Activated CD4-positive, alpha-beta memory T cell treated with anti-CD3 and anti-CD28 coated beads, Interleukin-2, amount 10 ng/mL, durations not matched to agents 7 days and 5 days (primary cell): ENCODE data around the gene NEK4. TPM values are rescaled to one million over a fixed set of nuclear protein-coding genes. Genes with fewer than 3 reads are reported as not detected.

ENCODE experiments used
- CTCF ChIA-PET: fragments of 350-600 bp; sonication (Branson Sonifier 250); formaldehyde crosslinking; loops from one replicate; lab custom pipeline; 2021; ENCODE audit warnings: antibody characterized with exemption, inconsistent platforms; lab: Charles Lee
- POLR2A ChIA-PET: fragments of 350-600 bp; sonication (Branson Sonifier 250); formaldehyde crosslinking; loops from one replicate; lab custom pipeline; 2021; ENCODE audit warnings: antibody characterized with exemption; lab: Charles Lee
- DNase-seq: peaks from one replicate; pipeline ENCODE4 v3.0.0-alpha.2; 2020
- H3K27ac Mint-ChIP-seq: one replicate; pipeline ENCODE4 v1.8.0; 2021; ENCODE audit warnings: mild to moderate bottlenecking, mixed read lengths
- H3K27me3 Mint-ChIP-seq: one replicate; pipeline ENCODE4 v1.8.0; 2021; ENCODE audit warnings: mixed read lengths
- H3K36me3 Mint-ChIP-seq: one replicate; pipeline ENCODE4 v1.8.0; 2021; ENCODE audit warnings: low read depth, mixed read lengths
- H3K4me1 Mint-ChIP-seq: one replicate; pipeline ENCODE4 v1.8.0; 2021; ENCODE audit warnings: mixed read lengths
- H3K4me3 Mint-ChIP-seq: one replicate; pipeline ENCODE4 v1.8.0; 2021; ENCODE audit warnings: mild to moderate bottlenecking, mixed read lengths
- H3K9me3 Mint-ChIP-seq: one replicate; pipeline ENCODE4 v1.8.0; 2021; ENCODE audit warnings: mixed read lengths
- total RNA-seq, 2 experiments: library from RNA; stranded (reverse); gene quantifications; one replicate each; pipeline ENCODE4 v1.2.3, GENCODE V29; 2021

Gene NEK4
- total RNA-seq, 2 experiments from 2014 or later: 17.8 to 19.1 TPM

DNA sequence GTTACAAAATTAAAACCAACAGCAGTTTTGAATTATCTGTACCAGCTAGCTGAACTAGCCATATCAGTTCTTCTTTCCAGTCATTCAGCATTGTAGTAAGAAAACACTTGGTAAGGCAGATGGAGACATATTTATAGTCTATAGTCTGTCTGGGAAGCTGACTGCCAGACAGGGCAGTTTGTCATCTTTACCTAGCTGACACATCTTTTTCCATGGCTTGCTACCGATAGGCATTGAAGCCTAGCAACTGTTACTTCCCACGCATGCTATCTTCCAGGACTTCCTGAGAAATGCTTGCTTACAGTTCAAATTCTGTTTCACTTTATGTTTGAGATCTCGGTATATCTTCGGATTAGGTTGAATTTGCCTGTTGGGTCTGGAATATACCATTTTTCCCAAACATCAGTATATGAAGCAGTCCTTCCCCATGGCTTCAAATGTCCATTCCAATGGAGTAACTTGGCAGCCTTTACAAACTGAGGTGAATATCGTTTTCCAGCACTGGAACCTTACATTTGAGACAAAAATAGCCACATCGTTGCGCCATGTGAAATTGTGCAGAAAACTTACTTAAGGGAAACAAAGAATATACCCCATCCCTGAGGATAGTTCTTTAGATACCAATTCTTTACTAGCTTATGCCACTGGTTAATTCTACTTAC is 76.1 kb downstream of the NEK4 start:
- Mint-ChIP-seq H3K27me3 (no peaks in the 10 kb centered on the region), H3K27ac (no peak overlapping the region), H3K4me3 (no peak overlapping the region), H3K36me3 (peaks cover 73% of the 10 kb centered on the region), H3K9me3 (no peaks in the 10 kb centered on the region), H3K4me1 (peaks cover 26% of the 10 kb centered on the region)
- ChIA-PET POLR2A (interaction anchor here (1.7 to 3.8 kb wide), 2 partner anchors 8 to 11 kb away, joined by 5 to 24 read pairs; partner anchors contain the start of genes GLT8D1 and SPCS1), CTCF (interaction anchor here (0.6 to 1.0 kb wide), 2 partner anchors 21 to 415 kb away, joined by 3 read pairs; no protein-coding TSS in a partner anchor)
- no peak for DNase-seq

DNA sequence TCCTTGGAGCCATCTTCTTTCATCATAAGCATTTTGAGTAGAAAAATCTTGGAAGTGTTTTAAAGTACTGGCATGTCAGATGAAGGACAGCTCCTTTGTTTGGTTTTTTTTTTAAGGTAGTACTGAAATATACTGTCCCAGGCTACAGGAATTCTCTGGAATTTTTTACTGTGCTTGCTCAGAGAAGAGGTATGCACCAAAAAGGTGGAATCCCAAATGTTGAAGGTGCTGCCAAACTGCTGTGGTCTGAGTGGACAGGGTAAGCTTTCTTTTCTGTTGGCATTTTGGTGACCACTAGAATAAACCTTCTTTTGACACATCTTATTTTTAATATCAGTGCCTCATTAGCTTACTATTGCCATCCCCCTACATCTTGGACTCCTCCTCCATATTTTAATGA is 77.7 kb downstream of the NEK4 start:
- Mint-ChIP-seq H3K27ac (no peak overlapping the region), H3K27me3 (no peaks in the 10 kb centered on the region), H3K4me3 (no peak overlapping the region), H3K36me3 (peaks cover 85% of the 10 kb centered on the region), H3K9me3 (no peaks in the 10 kb centered on the region), H3K4me1 (peaks cover 39% of the 10 kb centered on the region)
- DNase-seq: no peak
- CTCF ChIA-PET: interaction anchor here (0.6 kb wide), 2 partner anchors 43 to 105 kb away, joined by 3 to 4 read pairs; no protein-coding TSS in a partner anchor
- POLR2A ChIA-PET: interaction anchor here (3.8 kb wide), 1 partner anchor 12 kb away, joined by 24 read pairs; the partner anchor contains the start of genes GLT8D1 and SPCS1

DNA sequence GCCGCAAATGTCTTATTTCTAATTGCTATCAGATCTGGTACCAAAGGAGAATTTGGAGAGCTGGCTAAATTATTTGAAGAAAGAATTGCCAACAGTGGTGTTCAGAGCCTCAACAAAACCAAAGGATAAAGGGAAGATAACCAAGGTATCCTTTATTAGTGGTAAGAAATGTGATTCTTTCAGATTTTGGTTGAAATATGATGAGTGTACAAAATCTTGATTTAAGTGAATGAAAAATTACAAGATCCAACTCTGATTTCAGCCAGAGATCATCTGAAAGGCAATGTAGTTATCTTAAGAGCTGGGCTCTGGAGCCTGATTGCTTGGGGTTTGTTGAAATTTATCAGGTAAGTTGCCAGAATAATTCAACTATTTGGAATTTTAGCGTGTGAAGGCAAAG is 80.2 kb downstream of the NEK4 start:
- peaks cover 54% of the 10 kb centered on the region for H3K4me1 Mint-ChIP-seq
- POLR2A ChIA-PET: interaction anchor here (1.1 to 6.3 kb wide), 4 partner anchors 13 to 39 kb away, joined by 3 to 78 read pairs (median 15); partner anchors contain the start of genes GLT8D1 and SPCS1
- H3K27me3 Mint-ChIP-seq: no peaks in the 10 kb centered on the region
- H3K9me3 Mint-ChIP-seq: no peaks in the 10 kb centered on the region
- CTCF ChIA-PET: no interaction called here
- DNase-seq: no peak
- H3K4me3 Mint-ChIP-seq: no peak overlapping the region
- peaks cover 87% of the 10 kb centered on the region for H3K36me3 Mint-ChIP-seq
- H3K27ac Mint-ChIP-seq: no peak overlapping the region

DNA sequence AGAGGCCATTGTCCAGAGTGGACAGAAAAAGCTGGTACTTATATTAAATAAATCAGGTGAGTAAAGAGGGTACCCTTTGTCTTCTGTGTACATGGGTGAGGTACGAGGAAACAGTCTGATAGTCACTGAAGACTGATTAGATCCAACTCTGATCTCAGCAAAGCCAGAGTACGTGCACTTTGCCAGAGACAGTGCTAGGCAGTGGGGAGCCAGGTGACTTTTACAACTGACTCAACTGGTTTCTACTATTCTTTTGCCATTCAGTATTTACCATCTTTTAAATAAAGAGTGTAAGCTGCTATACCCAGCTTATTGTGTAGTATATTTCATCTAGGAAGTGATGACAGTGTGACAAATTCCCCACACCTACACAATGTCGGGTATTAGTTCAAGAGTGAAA is 81.6 kb downstream of the NEK4 start:
- ChIA-PET CTCF (no interaction called here), POLR2A (interaction anchor here (0.7 to 6.3 kb wide), 5 partner anchors 8 to 156 kb away, joined by 3 to 78 read pairs (median 3); partner anchors contain the start of genes GLT8D1, NEK4 and SPCS1)
- Mint-ChIP-seq H3K4me1 (peaks cover 59% of the 10 kb centered on the region), H3K36me3 (peaks cover 80% of the 10 kb centered on the region), H3K27me3 (no peaks in the 10 kb centered on the region), H3K27ac (peak overlapping the region; percentile 1), H3K4me3 (no peak overlapping the region), H3K9me3 (no peaks in the 10 kb centered on the region)
- DNase-seq: no peak

DNA sequence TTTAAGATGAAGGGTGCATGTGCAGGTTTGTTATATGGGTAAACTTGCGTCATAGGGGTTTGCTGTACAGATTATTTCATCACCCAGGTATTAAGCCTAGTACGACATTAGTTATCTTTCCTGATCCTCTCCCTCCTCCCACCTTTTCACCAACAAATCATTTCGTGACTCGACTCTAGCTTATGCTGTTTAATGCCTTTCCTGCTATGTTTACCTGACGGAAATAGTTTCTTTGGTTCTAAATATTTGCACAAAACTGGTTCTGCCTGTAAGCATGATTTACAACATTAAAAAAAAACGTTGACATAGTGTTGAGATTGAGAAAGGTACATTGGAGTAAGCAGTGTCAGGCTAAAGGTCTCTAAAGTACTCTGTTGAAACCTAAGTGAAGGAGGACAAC is 82.5 kb downstream of the NEK4 start:
- DNase-seq: no peak
- H3K27ac Mint-ChIP-seq: peak overlapping the region; percentile 53
- H3K4me3 Mint-ChIP-seq: no peak overlapping the region
- no peaks in the 10 kb centered on the region for H3K27me3 Mint-ChIP-seq
- no peaks in the 10 kb centered on the region for H3K9me3 Mint-ChIP-seq
- peaks cover 72% of the 10 kb centered on the region for H3K36me3 Mint-ChIP-seq
- CTCF ChIA-PET: interaction anchor here (2.3 kb wide), 1 partner anchor 9 kb away, joined by 6 read pairs; no protein-coding TSS in a partner anchor
- H3K4me1 Mint-ChIP-seq: peaks cover 67% of the 10 kb centered on the region
- POLR2A ChIA-PET: interaction anchor here (0.7 to 6.3 kb wide), 4 partner anchors 9 to 157 kb away, joined by 3 to 78 read pairs (median 10); partner anchors contain the start of genes GLT8D1 and SPCS1

DNA sequence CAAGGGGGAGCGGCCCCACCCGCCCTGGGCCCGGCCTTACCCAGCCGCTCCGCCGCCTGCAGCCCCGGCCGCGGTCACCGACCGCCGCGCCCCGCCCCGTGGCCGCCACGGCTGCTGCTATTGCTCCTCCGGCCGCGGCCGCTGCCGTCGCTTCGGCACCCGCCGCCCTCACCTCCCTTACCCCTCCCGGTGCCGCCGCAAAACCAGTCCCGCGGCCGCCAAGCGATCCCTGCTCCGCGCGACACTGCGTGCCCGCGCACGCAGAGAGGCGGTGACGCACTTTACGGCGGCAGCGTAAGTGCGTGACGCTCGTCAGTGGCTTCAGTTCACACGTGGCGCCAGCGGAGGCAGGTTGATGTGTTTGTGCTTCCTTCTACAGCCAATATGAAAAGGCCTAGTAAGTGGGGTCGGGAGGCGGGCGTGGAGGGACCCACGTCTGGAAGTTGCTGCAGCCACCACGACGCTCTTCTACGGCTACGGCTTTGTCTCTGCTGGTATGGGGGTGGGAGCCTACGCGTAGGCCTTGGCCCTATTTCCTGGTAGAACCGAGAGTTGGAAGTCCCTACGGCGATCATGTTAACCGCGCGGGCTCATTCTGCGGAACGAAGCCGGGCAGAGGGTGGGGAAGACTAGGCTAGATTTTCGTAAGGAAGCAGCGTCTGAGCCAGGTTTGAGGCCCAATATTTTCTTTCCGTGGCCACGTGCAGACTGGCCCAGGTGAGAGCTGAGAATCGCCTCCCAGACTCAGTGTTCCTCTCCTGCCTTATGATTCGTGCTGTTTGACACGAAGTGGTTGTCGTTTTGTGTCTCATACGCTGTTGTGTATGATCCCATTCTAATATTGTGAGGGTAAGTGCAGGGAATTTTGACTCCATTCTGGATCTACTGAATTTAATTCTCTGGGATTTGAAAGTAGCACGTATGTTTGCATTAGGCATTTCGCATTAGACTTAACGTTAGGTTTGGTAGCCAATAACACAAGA is 84.7 kb downstream of the NEK4 start, which contains the start of the genes GNL3 and PBRM1:
Gene GNL3, plus strand, starts transcription at position 324 of the 983 bp plus-strand sequence. Its CDS starts 61 bp downstream, at position 385.
Gene PBRM1, minus strand, starts transcription at position 205 of the 983 bp plus-strand sequence.
- H3K4me3 Mint-ChIP-seq: peak within 1 kb of the TSS; percentile 91
- H3K27ac Mint-ChIP-seq: peak within 1 kb of the TSS; percentile 90
- DNase-seq: peak; percentile 95
- peaks cover 66% of the 10 kb centered on the region for H3K36me3 Mint-ChIP-seq
- H3K9me3 Mint-ChIP-seq: no peaks in the 10 kb centered on the region
- H3K4me1 Mint-ChIP-seq: peaks cover 79% of the 10 kb centered on the region
- CTCF ChIA-PET: interaction anchor here (0.8 to 2.3 kb wide), 3 partner anchors 11 to 150 kb away, joined by 3 to 6 read pairs (median 4); partner anchors contain the start of genes GLT8D1, SPCS1 and UQCC5
- POLR2A ChIA-PET: interaction anchor here (0.7 to 6.3 kb wide), 13 partner anchors 9 to 408 kb away, joined by 3 to 78 read pairs (median 4); partner anchors contain the start of genes GLT8D1, NEK4, SFMBT1 and SPCS1
- H3K27me3 Mint-ChIP-seq: no peaks in the 10 kb centered on the region

DNA sequence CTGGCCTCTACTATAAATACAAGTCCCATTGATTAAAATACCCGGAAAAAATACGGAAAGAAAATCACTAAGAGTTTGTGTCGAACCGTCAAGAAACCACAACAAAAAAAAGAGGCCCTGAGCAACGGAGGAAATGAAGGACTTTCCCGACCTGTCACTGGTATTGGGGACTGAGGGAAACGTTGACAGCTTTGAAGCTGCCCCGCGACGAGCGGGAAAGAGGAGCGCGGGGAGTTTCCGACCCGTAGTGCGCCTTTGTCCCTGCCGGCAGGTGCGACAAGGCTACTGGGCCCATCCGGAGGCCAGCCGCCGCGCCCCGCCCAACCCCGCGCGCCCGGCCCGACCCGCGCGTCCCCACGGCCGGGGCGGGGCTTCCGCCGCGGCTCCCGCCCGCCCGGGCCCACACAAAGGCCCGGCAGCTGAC is 85.4 kb downstream of the NEK4 start:
- peak overlapping the region; percentile 87 for H3K4me3 Mint-ChIP-seq
- no peaks in the 10 kb centered on the region for H3K27me3 Mint-ChIP-seq
- ChIA-PET POLR2A (interaction anchor here (0.8 to 6.3 kb wide), 11 partner anchors 12 to 407 kb away, joined by 3 to 78 read pairs (median 4); partner anchors contain the start of genes GLT8D1, NEK4, SFMBT1 and SPCS1), CTCF (interaction anchor here (1.0 kb wide), 1 partner anchor 273 kb away, joined by 7 read pairs; no protein-coding TSS in a partner anchor)
- peaks cover 63% of the 10 kb centered on the region for H3K36me3 Mint-ChIP-seq
- peak; percentile 83 for DNase-seq
- H3K4me1 Mint-ChIP-seq: peaks cover 80% of the 10 kb centered on the region
- no peaks in the 10 kb centered on the region for H3K9me3 Mint-ChIP-seq
- H3K27ac Mint-ChIP-seq: peak overlapping the region; percentile 89

DNA sequence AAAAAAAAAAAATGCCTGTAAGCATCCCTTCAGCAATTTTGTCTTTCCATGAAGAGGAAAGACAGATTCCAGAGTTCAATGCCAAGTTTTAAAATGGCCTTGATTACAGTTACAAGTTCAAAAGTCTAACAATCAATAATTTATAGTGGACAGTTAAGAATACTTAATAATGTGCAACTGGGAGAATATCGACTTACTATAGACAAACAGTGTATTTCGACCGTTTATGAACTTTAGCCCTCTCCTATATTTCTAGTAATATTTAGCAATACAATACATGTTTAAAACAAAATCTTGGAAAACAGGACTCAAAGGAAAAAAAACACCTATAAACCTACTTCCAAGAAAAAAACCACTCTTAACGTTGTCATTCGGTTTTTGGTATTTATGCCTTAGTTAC is 86.6 kb downstream of the NEK4 start:
- Mint-ChIP-seq H3K4me3 (peak overlapping the region; percentile 87), H3K36me3 (peaks cover 65% of the 10 kb centered on the region), H3K4me1 (peaks cover 83% of the 10 kb centered on the region), H3K9me3 (no peaks in the 10 kb centered on the region), H3K27ac (peak overlapping the region; percentile 89), H3K27me3 (no peaks in the 10 kb centered on the region)
- ChIA-PET CTCF (interaction anchor here (1.0 kb wide), 1 partner anchor 272 kb away, joined by 7 read pairs; no protein-coding TSS in a partner anchor), POLR2A (interaction anchor here (1.1 to 6.3 kb wide), 6 partner anchors 12 to 361 kb away, joined by 4 to 78 read pairs (median 8); partner anchors contain the start of genes GLT8D1, SFMBT1 and SPCS1)
- DNase-seq: no peak

DNA sequence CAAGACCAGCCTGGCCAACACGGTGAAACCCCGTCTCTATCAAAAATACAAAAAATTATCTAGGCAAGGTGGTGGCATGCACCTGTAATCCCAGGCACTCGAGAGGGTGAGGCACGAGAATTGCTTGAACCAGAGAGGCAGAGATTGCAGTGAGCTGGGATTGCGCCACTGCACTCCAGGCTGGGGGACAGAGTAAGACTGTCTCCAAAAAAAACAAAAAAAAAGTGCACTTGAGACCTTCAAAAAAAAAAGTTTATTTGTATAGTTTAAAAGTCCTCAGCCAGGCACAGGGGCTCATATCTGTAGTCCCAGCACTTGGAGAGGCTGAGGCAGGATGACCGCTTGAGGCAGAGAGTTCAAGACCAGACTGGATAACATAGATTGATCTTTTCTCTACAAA is 87.1 kb downstream of the NEK4 start:
- DNase-seq: no peak
- peak overlapping the region; percentile 38 for H3K4me3 Mint-ChIP-seq
- no peaks in the 10 kb centered on the region for H3K9me3 Mint-ChIP-seq
- CTCF ChIA-PET: no interaction called here
- H3K27ac Mint-ChIP-seq: peak overlapping the region; percentile 27
- peaks cover 82% of the 10 kb centered on the region for H3K4me1 Mint-ChIP-seq
- H3K27me3 Mint-ChIP-seq: no peaks in the 10 kb centered on the region
- peaks cover 65% of the 10 kb centered on the region for H3K36me3 Mint-ChIP-seq
- POLR2A ChIA-PET: interaction anchor here (2.0 to 2.7 kb wide), 2 partner anchors 12 to 361 kb away, joined by 11 to 12 read pairs; partner anchors contain the start of gene SFMBT1

DNA sequence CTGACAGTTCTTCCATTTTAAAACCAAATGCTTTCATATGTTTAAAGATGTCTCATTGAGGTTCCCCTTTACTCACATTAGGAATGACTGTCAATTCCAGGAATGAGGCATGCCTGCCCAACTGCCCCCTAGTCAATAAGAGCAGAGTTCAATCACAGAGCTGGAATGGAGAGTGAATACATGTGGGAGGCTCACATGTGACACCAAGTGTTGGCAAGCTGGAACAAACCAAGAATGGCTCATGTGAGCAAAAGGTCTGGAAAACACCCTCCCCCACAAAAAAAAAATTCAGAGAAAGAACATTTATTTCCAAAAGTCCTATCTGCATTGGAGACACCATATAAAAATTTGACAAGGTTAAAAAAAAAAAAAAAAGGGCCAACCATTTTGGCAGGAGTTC is 88.7 kb downstream of the NEK4 start:
- no peak overlapping the region for H3K4me3 Mint-ChIP-seq
- CTCF ChIA-PET: no interaction called here
- POLR2A ChIA-PET: interaction anchor here (1.0 kb wide), 1 partner anchor 11 kb away, joined by 3 read pairs; no protein-coding TSS in a partner anchor
- no peaks in the 10 kb centered on the region for H3K9me3 Mint-ChIP-seq
- H3K36me3 Mint-ChIP-seq: peaks cover 62% of the 10 kb centered on the region
- no peak for DNase-seq
- peak overlapping the region; percentile 41 for H3K27ac Mint-ChIP-seq
- no peaks in the 10 kb centered on the region for H3K27me3 Mint-ChIP-seq
- peaks cover 67% of the 10 kb centered on the region for H3K4me1 Mint-ChIP-seq

DNA sequence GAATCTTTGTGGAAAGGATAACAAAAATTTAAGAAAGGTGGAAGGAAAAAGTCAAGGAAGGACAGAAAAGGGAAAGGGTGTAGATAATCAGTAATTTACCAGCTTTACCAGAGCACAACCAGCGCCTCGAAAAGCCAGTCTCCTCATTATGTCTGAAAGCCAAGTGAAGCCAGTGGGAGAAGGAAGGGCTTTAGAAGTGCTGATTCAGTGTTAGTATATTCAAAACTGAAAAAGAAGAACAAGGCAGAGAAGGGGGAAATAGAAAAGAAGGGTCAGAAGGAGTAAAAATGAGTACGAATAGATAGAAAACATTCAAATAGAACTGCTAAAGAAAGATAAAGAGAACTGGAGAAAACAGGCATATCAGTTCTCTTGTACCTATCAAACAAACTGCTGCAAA is 89.1 kb downstream of the NEK4 start:
- H3K36me3 Mint-ChIP-seq: peaks cover 62% of the 10 kb centered on the region

More for the DNA sequence above, 89.1 kb downstream of the NEK4 start:
- Mint-ChIP-seq H3K27me3 (no peaks in the 10 kb centered on the region), H3K4me3 (no peak overlapping the region), H3K27ac (peak overlapping the region; percentile 41), H3K9me3 (no peaks in the 10 kb centered on the region), H3K4me1 (peaks cover 65% of the 10 kb centered on the region)
- CTCF ChIA-PET: no interaction called here
- POLR2A ChIA-PET: interaction anchor here (1.0 kb wide), 1 partner anchor 11 kb away, joined by 3 read pairs; no protein-coding TSS in a partner anchor
- no peak for DNase-seq
